AG10803 (cell line): ENCODE data around the gene SLAMF7.
"Not testable (repeated sequence)": the region's sequence is repeated elsewhere in the genome, so short reads cannot be mapped to it uniquely, and the experiment has no call there.

Source experiments
- DNase-seq: peaks from one replicate; pipeline ENCODE4 v3.0.0; 2010; ENCODE audit warnings: low read depth
- H3K4me3 ChIP-seq: 2 replicates; pipeline ENCODE4 v1.5.1; 2011; ENCODE audit warnings: mild to moderate bottlenecking, low read length, control low read depth
- CTCF ChIP-seq: conservative IDR thresholded peaks from 2 replicates; pipeline ENCODE4 v1.5.1; 2011; ENCODE audit warnings: mild to moderate bottlenecking, low read length, control low read depth, inconsistent platforms

SLAMF7 gene

DNA sequence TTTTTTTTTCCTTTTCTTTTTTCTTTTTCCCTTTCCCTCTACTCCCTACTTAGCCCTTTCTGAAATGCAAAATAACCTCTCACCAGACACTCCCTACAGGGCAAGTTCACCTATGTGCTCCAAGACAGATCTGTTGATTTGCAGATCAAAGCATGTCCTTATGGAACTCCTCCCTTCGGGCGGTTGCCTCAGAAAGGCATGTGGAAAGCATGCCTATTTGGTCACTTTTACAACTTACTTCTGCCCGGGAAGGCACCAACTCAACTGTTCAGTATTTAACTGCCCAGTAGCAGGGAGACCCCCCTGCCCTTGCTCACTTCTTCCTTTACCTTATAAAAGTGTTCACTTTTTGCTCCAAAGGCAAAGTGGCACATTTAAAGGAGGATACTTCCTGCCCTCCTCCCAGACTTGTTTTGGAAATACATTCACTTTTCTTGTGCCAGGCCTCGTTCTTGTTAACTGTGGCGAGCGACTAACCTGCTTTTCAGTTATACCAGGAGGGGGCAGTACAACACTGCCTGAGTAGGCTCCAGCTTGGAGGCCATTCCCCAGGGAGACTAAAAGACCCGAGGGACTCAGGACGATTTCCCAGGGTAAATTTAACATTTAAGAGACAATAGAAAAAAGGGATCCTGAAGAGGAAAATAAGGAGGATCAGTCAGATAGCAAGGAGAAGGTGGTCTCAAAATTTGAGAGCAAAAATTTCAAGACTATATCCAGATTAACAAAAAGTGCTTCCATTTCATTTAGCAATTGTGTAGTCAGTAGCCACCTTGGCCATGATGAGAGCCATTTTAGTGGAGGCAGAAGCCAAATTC is 12.3 kb upstream of the SLAMF7 start:
- H3K4me3 ChIP-seq = no peak overlapping the region
- TF ChIP-seq CTCF = peak; percentile 60
- peak; percentile 45 for DNase-seq

DNA sequence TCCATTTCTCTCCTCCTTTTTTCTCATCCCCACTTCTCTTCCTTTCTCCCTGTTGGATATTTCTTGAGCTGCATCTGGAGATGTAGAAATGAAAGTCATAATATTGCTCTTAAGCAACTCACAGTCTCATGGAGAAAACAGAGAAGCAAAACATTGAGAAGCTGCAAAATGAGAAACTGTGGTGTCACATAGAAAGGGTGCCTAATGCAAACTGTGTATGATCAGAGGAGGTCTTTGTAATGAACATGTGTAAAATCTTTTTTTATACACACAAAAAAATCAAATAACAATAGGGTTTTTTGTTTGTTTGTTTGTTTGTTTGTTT is 11.8 kb upstream of the SLAMF7 start:
- H3K4me3 ChIP-seq = no peak overlapping the region
- no peak for DNase-seq
- no peak for TF ChIP-seq CTCF

GRCh38 chr1:160731564-160731963 is 7.5 kb upstream of the SLAMF7 start:
- H3K4me3 ChIP-seq, DNase-seq: not testable (repeated sequence)

GRCh38 chr1:160731990-160732389 is 7.1 kb upstream of the SLAMF7 start:
- DNase-seq = no peak
- TF ChIP-seq CTCF = no peak
- no peak overlapping the region for H3K4me3 ChIP-seq

- no peak for DNase-seq
- no peak overlapping the region for H3K4me3 ChIP-seq
- TF ChIP-seq CTCF = no peak
Observed at GRCh38 chr1:160733898-160734297, 5.1 kb upstream of the SLAMF7 start.

DNA sequence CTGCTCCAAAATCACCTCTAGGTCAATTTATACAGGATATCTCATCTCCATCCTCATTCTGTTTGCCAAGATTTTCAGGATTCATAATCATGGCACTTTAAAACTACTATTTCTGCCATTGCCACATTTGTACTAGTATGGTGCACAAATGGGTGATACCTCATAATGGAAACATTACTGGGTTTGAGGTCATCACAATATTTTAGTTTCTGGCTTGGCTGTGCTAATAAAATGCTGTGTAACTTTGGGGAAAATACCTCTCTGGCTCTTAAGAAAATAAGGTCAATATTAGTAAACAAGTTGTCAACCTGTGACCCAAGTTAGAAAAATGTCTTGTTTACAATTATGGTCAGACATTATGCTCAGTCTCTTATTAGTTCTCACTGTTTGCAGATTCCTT is 4.7 kb upstream of the SLAMF7 start:
- no peak overlapping the region for H3K4me3 ChIP-seq
- no peak for TF ChIP-seq CTCF
- DNase-seq = no peak

DNA sequence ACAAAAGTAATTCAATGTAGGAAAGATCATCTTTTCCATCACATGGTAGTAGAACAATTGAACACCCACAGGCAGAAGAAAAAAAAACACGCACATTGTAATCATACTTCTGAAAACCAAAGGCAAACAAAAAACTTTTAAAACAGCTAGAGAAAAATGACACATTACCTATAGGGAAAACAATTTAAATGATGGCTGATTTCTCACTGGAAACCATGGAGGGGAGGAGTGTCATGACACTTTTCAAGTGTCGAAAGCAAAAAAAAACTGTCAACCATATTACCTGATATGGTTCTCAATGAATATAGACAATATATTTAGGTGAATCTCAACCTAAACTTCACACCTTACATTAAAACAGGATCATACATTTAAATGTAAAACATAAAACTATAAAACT is 776 bp upstream of the SLAMF7 start:
- TF ChIP-seq CTCF = no peak
- no peak for DNase-seq
- no peak overlapping the region for H3K4me3 ChIP-seq
